ENCODE data around the gene RAET1E. TPM values are rescaled to one million over a fixed set of nuclear protein-coding genes. Genes with fewer than 3 reads are reported as not detected.
A peak's percentile ranks its signal among the peaks of the same experiment; 100 is the strongest.

Gene RAET1E
- polyA plus RNA-seq, 4 donors = 0.13 TPM; not detected in 3

GRCh38 chr6:149903938-149904611, 6.2 kb upstream of the RAET1E start:
- DNase-seq = no peak
- no peak for FAIRE-seq
- H3K4me3 ChIP-seq (ENCODE audit: low read depth in 1 of 3, low read length in 3 of 3) = no peak overlapping the region
- 47 to 62% (median 50%) methylated on average over 5 of the region's 5 CpGs for WGBS, 3 donors
- H3K9me3 ChIP-seq (ENCODE audit: control insufficient read depth in 2 of 2, insufficient read depth in 1 of 2, low read depth in 1 of 2, low read length in 1 of 2) = peaks cover 0 to 8% of the 10 kb centered on the region in 2 donors
- H3K36me3 ChIP-seq (ENCODE audit: control insufficient read depth in 3 of 3, insufficient read depth in 2 of 3, low read depth in 1 of 3, low read length in 3 of 3) = no peaks in the 10 kb centered on the region
- no peaks in the 10 kb centered on the region for H3K27me3 ChIP-seq (ENCODE audit: control insufficient read depth in 3 of 3, insufficient read depth in 3 of 3, low read length in 3 of 3)
- no peaks in the 10 kb centered on the region for H3K4me1 ChIP-seq (ENCODE audit: control insufficient read depth in 3 of 3, insufficient read depth in 2 of 3, low read depth in 1 of 3, low read length in 2 of 3)
- H3K27ac ChIP-seq (ENCODE audit: low read depth in 1 of 3, low read length in 2 of 3) = no peak overlapping the region

GRCh38 chr6:149901444-149902140, 3.7 kb upstream of the RAET1E start:
- DNase-seq = no peak
- H3K9me3 ChIP-seq (ENCODE audit: control insufficient read depth in 2 of 2, insufficient read depth in 1 of 2, low read depth in 1 of 2, low read length in 1 of 2) = no peaks in the 10 kb centered on the region
- H3K27ac ChIP-seq (ENCODE audit: low read depth in 1 of 3, low read length in 2 of 3) = no peak overlapping the region
- 84 to 88% (median 86%) methylated on average over 6 of the region's 6 CpGs for WGBS, 3 donors
- no peaks in the 10 kb centered on the region for H3K27me3 ChIP-seq (ENCODE audit: control insufficient read depth in 3 of 3, insufficient read depth in 3 of 3, low read length in 3 of 3)
- no peaks in the 10 kb centered on the region for H3K36me3 ChIP-seq (ENCODE audit: control insufficient read depth in 3 of 3, insufficient read depth in 2 of 3, low read depth in 1 of 3, low read length in 3 of 3)
- no peak for FAIRE-seq
- H3K4me3 ChIP-seq (ENCODE audit: low read depth in 1 of 3, low read length in 3 of 3) = no peak overlapping the region
- H3K4me1 ChIP-seq (ENCODE audit: control insufficient read depth in 3 of 3, insufficient read depth in 2 of 3, low read depth in 1 of 3, low read length in 2 of 3) = peaks cover 0 to 3% (median 0%) of the 10 kb centered on the region in 3 donors

GRCh38 chr6:149900620-149901443, 2.9 kb upstream of the RAET1E start:
- Histone ChIP-seq H3K9me3 (ENCODE audit: control insufficient read depth in 2 of 2, insufficient read depth in 1 of 2, low read depth in 1 of 2, low read length in 1 of 2) (no peaks in the 10 kb centered on the region), H3K4me3 (ENCODE audit: low read depth in 1 of 3, low read length in 3 of 3) (no peak overlapping the region), H3K4me1 (ENCODE audit: control insufficient read depth in 3 of 3, insufficient read depth in 2 of 3, low read depth in 1 of 3, low read length in 2 of 3) (peaks cover 0 to 3% (median under 1%) of the 10 kb centered on the region in 3 donors), H3K36me3 (ENCODE audit: control insufficient read depth in 3 of 3, insufficient read depth in 2 of 3, low read depth in 1 of 3, low read length in 3 of 3) (no peaks in the 10 kb centered on the region), H3K27ac (ENCODE audit: low read depth in 1 of 3, low read length in 2 of 3) (no peak overlapping the region), H3K27me3 (ENCODE audit: control insufficient read depth in 3 of 3, insufficient read depth in 3 of 3, low read length in 3 of 3) (no peaks in the 10 kb centered on the region)
- no peak for FAIRE-seq
- DNase-seq = no peak
- 92 to 93% (median 92%) methylated on average over 11 of the region's 11 CpGs for WGBS, 3 donors

GRCh38 chr6:149899926-149900619, 2.2 kb upstream of the RAET1E start:
- FAIRE-seq (no peak), DNase-seq (no peak)
- H3K27ac ChIP-seq (ENCODE audit: low read depth in 1 of 3, low read length in 2 of 3) = no peak overlapping the region
- peaks cover 3 to 7% (median 6%) of the 10 kb centered on the region in 3 donors for H3K4me1 ChIP-seq (ENCODE audit: control insufficient read depth in 3 of 3, insufficient read depth in 2 of 3, low read depth in 1 of 3, low read length in 2 of 3)
- H3K27me3 ChIP-seq (ENCODE audit: control insufficient read depth in 3 of 3, insufficient read depth in 3 of 3, low read length in 3 of 3) = no peaks in the 10 kb centered on the region
- no peaks in the 10 kb centered on the region for H3K36me3 ChIP-seq (ENCODE audit: control insufficient read depth in 3 of 3, insufficient read depth in 2 of 3, low read depth in 1 of 3, low read length in 3 of 3)
- H3K4me3 ChIP-seq (ENCODE audit: low read depth in 1 of 3, low read length in 3 of 3) = no peak overlapping the region
- H3K9me3 ChIP-seq (ENCODE audit: control insufficient read depth in 2 of 2, insufficient read depth in 1 of 2, low read depth in 1 of 2, low read length in 1 of 2) = no peaks in the 10 kb centered on the region
- 86 to 91% (median 87%) methylated on average over 7 of the region's 7 CpGs for WGBS, 3 donors

GRCh38 chr6:149899486-149899885, 1.6 kb upstream of the RAET1E start:
- H3K27me3 ChIP-seq (ENCODE audit: control insufficient read depth in 3 of 3, insufficient read depth in 3 of 3, low read length in 3 of 3) = no peaks in the 10 kb centered on the region
- peaks cover 3 to 9% (median 6%) of the 10 kb centered on the region in 3 donors for H3K4me1 ChIP-seq (ENCODE audit: control insufficient read depth in 3 of 3, insufficient read depth in 2 of 3, low read depth in 1 of 3, low read length in 2 of 3)
- no peaks in the 10 kb centered on the region for H3K9me3 ChIP-seq (ENCODE audit: control insufficient read depth in 2 of 2, insufficient read depth in 1 of 2, low read depth in 1 of 2, low read length in 1 of 2)
- FAIRE-seq = no peak
- H3K4me3 ChIP-seq (ENCODE audit: low read depth in 1 of 3, low read length in 3 of 3) = no peak overlapping the region
- no peak for DNase-seq
- 89 to 96% (median 95%) methylated on average over 6 of the region's 6 CpGs for WGBS, 3 donors
- H3K27ac ChIP-seq (ENCODE audit: low read depth in 1 of 3, low read length in 2 of 3) = no peak overlapping the region
- no peaks in the 10 kb centered on the region for H3K36me3 ChIP-seq (ENCODE audit: control insufficient read depth in 3 of 3, insufficient read depth in 2 of 3, low read depth in 1 of 3, low read length in 3 of 3)

GRCh38 chr6:149898966-149899365, 1.1 kb upstream of the RAET1E start:
- FAIRE-seq (no peak), DNase-seq (no peak)
- H3K4me3 ChIP-seq (ENCODE audit: low read depth in 1 of 3, low read length in 3 of 3) = no peak overlapping the region
- no peaks in the 10 kb centered on the region for H3K27me3 ChIP-seq (ENCODE audit: control insufficient read depth in 3 of 3, insufficient read depth in 3 of 3, low read length in 3 of 3)
- no peaks in the 10 kb centered on the region for H3K36me3 ChIP-seq (ENCODE audit: control insufficient read depth in 3 of 3, insufficient read depth in 2 of 3, low read depth in 1 of 3, low read length in 3 of 3)
- H3K4me1 ChIP-seq (ENCODE audit: control insufficient read depth in 3 of 3, insufficient read depth in 2 of 3, low read depth in 1 of 3, low read length in 2 of 3) = peaks cover 3 to 9% (median 6%) of the 10 kb centered on the region in 3 donors
- no peak overlapping the region for H3K27ac ChIP-seq (ENCODE audit: low read depth in 1 of 3, low read length in 2 of 3)
- WGBS, 3 donors = 93 to 95% (median 94%) methylated on average over 9 of the region's 9 CpGs
- H3K9me3 ChIP-seq (ENCODE audit: control insufficient read depth in 2 of 2, insufficient read depth in 1 of 2, low read depth in 1 of 2, low read length in 1 of 2) = no peaks in the 10 kb centered on the region

GRCh38 chr6:149897015-149897697, 757 bp downstream of the RAET1E start:
- Histone ChIP-seq H3K27me3 (ENCODE audit: control insufficient read depth in 3 of 3, insufficient read depth in 3 of 3, low read length in 3 of 3) (no peaks in the 10 kb centered on the region), H3K9me3 (ENCODE audit: control insufficient read depth in 2 of 2, insufficient read depth in 1 of 2, low read depth in 1 of 2, low read length in 1 of 2) (no peaks in the 10 kb centered on the region), H3K27ac (ENCODE audit: low read depth in 1 of 3, low read length in 2 of 3) (peak overlapping the region; percentile 52 to 85 (median 54)), H3K4me3 (ENCODE audit: low read depth in 1 of 3, low read length in 3 of 3) (peak overlapping the region in 1 of 3 donors; percentile 26), H3K4me1 (ENCODE audit: control insufficient read depth in 3 of 3, insufficient read depth in 2 of 3, low read depth in 1 of 3, low read length in 2 of 3) (peaks cover 3 to 9% (median 6%) of the 10 kb centered on the region in 3 donors), H3K36me3 (ENCODE audit: control insufficient read depth in 3 of 3, insufficient read depth in 2 of 3, low read depth in 1 of 3, low read length in 3 of 3) (no peaks in the 10 kb centered on the region)
- no peak for FAIRE-seq
- DNase-seq = peak; percentile 53 to 87
- WGBS, 3 donors = 11 to 35% (median 29%) methylated on average over 13 of the region's 13 CpGs

Data from small intestine (tissue), 7 donors.